HCT116 (cell line): ENCODE data around the gene SEMA3B. TPM values are rescaled to one million over a fixed set of nuclear protein-coding genes. Genes with fewer than 3 reads are reported as not detected.

ENCODE experiments used
- ATAC-seq: fragments of 200-7000 bp; cut with Tn5 transposase; 2 replicates; pipeline ENCODE4 v1.9.1; 2020; ENCODE audit warnings: mild to moderate bottlenecking, moderate library complexity
- BruUV-seq: library from RNA; stranded (reverse); fragments of 400-500 nt; replicated peaks from 2 replicates; lab custom pipeline; 2021; lab: Mats Ljungman, UMichigan
- CTCF ChIA-PET: fragments of 300-600 bp; sonication (Branson Sonifier 250); formaldehyde crosslinking; loops from one replicate; lab custom pipeline; 2021; ENCODE audit warnings: antibody characterized with exemption; lab: Charles Lee
- POLR2A ChIA-PET: fragments of 300-600, 350-600 bp; sonication (Branson Sonifier 250); formaldehyde crosslinking; loops from one replicate; lab custom pipeline; 2021; ENCODE audit warnings: antibody characterized with exemption; lab: Charles Lee
- RAD21 ChIA-PET, 2 experiments: fragments of 300-600 bp; sonication (Branson Sonifier 250); formaldehyde crosslinking; loops; one replicate each; lab custom pipeline; 2023; ENCODE audit warnings: low total read pairs in 2 of 2; ENCODE audit not compliant: uncharacterized antibody in 2 of 2, unreplicated experiment in 2 of 2, low non-redundant PET in 1 of 2; lab: Charles Lee
- DNase-seq: peaks from one replicate; pipeline ENCODE4 v3.0.0-alpha.2; 2010; ENCODE audit warnings: low read depth, low spot score
- H2AFZ ChIP-seq: fragments of 200-600 bp; shearing (Covaris generic), sonication (generic); 2 replicates; pipeline ENCODE4 v1.6.1; 2017; ENCODE audit warnings: low read depth, mixed run types, mixed read lengths, antibody characterized with exemption, low read length; ENCODE audit not compliant: poor library complexity, severe bottlenecking
- H3K27ac ChIP-seq: 2 replicates; pipeline ENCODE4 v1.5.1; 2012; ENCODE audit warnings: low read depth, low read length
- H3K27me3 ChIP-seq: fragments of 200-600 bp; sonication (generic); 2 replicates; pipeline ENCODE4 v1.6.1; 2016; ENCODE audit warnings: mixed run types, low read length, mixed read lengths; ENCODE audit not compliant: insufficient read depth
- H3K36me3 ChIP-seq, 2 experiments: fragments of 200-500 bp in 1 of 2; fragments of 200-600 bp in 1 of 2; sonication (Bioruptor generic) in 1 of 2; sonication (generic) in 1 of 2; 2 replicates each; pipeline versions ENCODE4 v1.5.1 to v1.6.1; 2014 to 2016; ENCODE audit warnings: low read length in 2 of 2, inconsistent platforms in 1 of 2, mixed read lengths in 1 of 2, mixed run types in 1 of 2; ENCODE audit not compliant: insufficient read depth in 2 of 2, control insufficient read depth in 1 of 2
- H3K4me1 ChIP-seq, 2 experiments: fragments of 200-600 bp in 1 of 2; sonication (generic) in 1 of 2; 2 replicates each; pipeline versions ENCODE4 v1.5.1 to v1.6.1; 2012 to 2017; ENCODE audit warnings: low read length in 2 of 2, inconsistent platforms in 1 of 2, mild to moderate bottlenecking in 1 of 2, mixed read lengths in 1 of 2, mixed run types in 1 of 2, moderate library complexity in 1 of 2; ENCODE audit not compliant: insufficient read depth in 2 of 2, control insufficient read depth in 1 of 2
- H3K4me2 ChIP-seq: fragments of 200-600 bp; sonication (generic); 2 replicates; pipeline ENCODE4 v1.6.1; 2017; ENCODE audit warnings: mixed run types, low read length, mixed read lengths
- H3K4me3 ChIP-seq, 2 experiments: fragments of 200-600 bp in 1 of 2; sonication (generic) in 1 of 2; replicated peaks in 1 of 2; 2 replicates each; pipeline ENCODE4 v1.5.1; 2011 to 2016; ENCODE audit warnings: low read length in 2 of 2, control low read depth in 1 of 2, low read depth in 1 of 2, mild to moderate bottlenecking in 1 of 2, mixed read lengths in 1 of 2, mixed run types in 1 of 2
- H3K79me2 ChIP-seq: fragments of 200-600 bp; sonication (generic); 2 replicates; pipeline ENCODE4 v1.6.1; 2017; ENCODE audit warnings: mild to moderate bottlenecking, mixed run types, low read length, moderate library complexity, mixed read lengths; ENCODE audit not compliant: insufficient read depth
- H3K9ac ChIP-seq: fragments of 200-600 bp; sonication (generic); 2 replicates; pipeline ENCODE4 v1.6.1; 2016; ENCODE audit warnings: low read length, mixed read lengths
- H3K9me2 ChIP-seq: fragments of 200-600 bp; sonication (generic), shearing (Covaris generic); 2 replicates; pipeline ENCODE4 v1.6.1; 2017; ENCODE audit warnings: mixed run types, mild to moderate bottlenecking, moderate library complexity; ENCODE audit not compliant: insufficient read depth
- H3K9me3 ChIP-seq, 2 experiments: fragments of 200-500 bp in 1 of 2; fragments of 200-600 bp in 1 of 2; sonication (Bioruptor generic) in 1 of 2; sonication (generic) in 1 of 2; 2 replicates each; pipeline ENCODE4 v1.6.1; 2014 to 2017; ENCODE audit warnings: low read length in 2 of 2, mixed read lengths in 2 of 2, inconsistent platforms in 1 of 2, low read depth in 1 of 2, mild to moderate bottlenecking in 1 of 2, mixed run types in 1 of 2, moderate library complexity in 1 of 2; ENCODE audit not compliant: control insufficient read depth in 1 of 2, insufficient read depth in 1 of 2
- H4K20me1 ChIP-seq: fragments of 200-600 bp; sonication (generic), shearing (Covaris generic); 2 replicates; pipeline ENCODE4 v1.6.1; 2017; ENCODE audit warnings: mixed run types, mild to moderate bottlenecking, moderate library complexity; ENCODE audit not compliant: insufficient read depth
- EZH2phosphoT487 ChIP-seq: fragments of 200-600 bp; IDR thresholded peaks from 2 replicates; pipeline ENCODE4 v1.6.1; 2018; ENCODE audit warnings: antibody characterized with exemption, borderline replicate concordance
- POLR2A ChIP-seq: IDR thresholded peaks from 2 replicates; pipeline ENCODE4 v1.7.0; 2011; ENCODE audit warnings: borderline replicate concordance; ENCODE audit not compliant: insufficient read depth, insufficient read length; ENCODE audit errors: extremely low read depth
- POLR2AphosphoS5 ChIP-seq: IDR thresholded peaks from 2 replicates; pipeline ENCODE4 v1.6.1; 2011; ENCODE audit warnings: mild to moderate bottlenecking, low read depth, low read length, moderate library complexity
- YY1 ChIP-seq: IDR thresholded peaks from 2 replicates; pipeline ENCODE4 v1.6.1; 2011; ENCODE audit warnings: low read length, low read depth, moderate library complexity, mild to moderate bottlenecking; ENCODE audit not compliant: insufficient replicate concordance; ENCODE audit errors: extremely low read depth
- ZFX ChIP-seq: fragments of 450-650 bp; IDR thresholded peaks from 2 replicates; pipeline ENCODE4 v1.6.1; 2017
- intact Hi-C: fragments of 100-400 bp; cut with micrococcal nuclease; formaldehyde crosslinking; loops from 2 replicates; pipeline ENCODE4 v1.10.0; 2022
- total RNA-seq: library from RNA; stranded (reverse); gene quantifications from one replicate; pipeline ENCODE4 v1.2.1, GENCODE V29; 2021; ENCODE audit not compliant: unreplicated experiment
- TF ChIP-seq, protein P1 (sequence below): IDR thresholded peaks from 2 replicates; pipeline ENCODE4 v1.6.1; 2011; ENCODE audit warnings: mild to moderate bottlenecking, low read length, moderate library complexity; ENCODE audit not compliant: insufficient replicate concordance; ENCODE audit errors: extremely low read depth

The SEMA3B gene
- total RNA-seq, 1 experiment from 2014 or later = 46.2 TPM

DNA sequence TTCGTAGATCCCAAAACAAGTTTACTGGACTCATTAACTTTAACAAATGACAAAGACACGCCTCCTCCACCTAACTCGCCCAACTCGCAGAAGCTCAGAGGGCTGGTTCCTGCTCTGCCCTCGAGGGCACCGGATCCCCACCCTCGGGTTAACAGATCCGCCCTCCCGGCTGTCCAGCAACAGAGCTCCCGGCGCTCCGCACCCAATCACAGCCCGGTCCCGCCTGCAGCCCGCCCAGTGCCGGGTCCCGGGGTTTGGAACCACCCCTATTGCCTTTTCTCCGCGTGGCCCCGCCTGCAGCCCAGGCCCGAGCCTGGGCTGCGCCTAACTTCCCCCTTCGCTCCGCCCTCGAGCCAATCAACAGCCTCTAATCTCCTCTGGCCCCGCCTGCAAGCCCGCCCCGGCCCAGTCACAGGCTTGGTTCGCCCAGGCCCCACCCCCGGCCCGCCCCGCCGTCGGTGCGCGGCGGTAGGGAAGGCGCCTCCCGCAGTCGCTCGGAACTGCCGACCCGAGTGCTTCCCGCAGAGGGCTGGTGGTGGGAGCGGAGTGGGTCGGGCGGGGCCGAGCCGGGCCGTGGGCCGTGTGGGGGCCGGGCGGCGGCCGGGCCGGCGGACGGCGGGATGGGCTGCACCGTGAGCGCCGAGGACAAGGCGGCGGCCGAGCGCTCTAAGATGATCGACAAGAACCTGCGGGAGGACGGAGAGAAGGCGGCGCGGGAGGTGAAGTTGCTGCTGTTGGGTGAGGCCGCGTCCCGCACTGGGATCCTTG, 33.0 kb upstream of the SEMA3B start, which contains the start of gene GNAI2:
Gene GNAI2 (plus strand): TSS at position 489 of the 768 bp plus-strand sequence. CDS start 132 bp downstream, at position 621.
- DNase-seq = peak; percentile 93
- ChIA-PET RAD21 (interaction anchor here (0.6 to 1.1 kb wide), 3 partner anchors 9 to 14 kb away, joined by 3 to 7 read pairs (median 6); no protein-coding TSS in a partner anchor), POLR2A (interaction anchor here (0.7 to 3.5 kb wide), 17 partner anchors 10 to 365 kb away, joined by 3 to 34 read pairs (median 4); partner anchors contain the start of genes HYAL3, IFRD2, NAA80 and SLC38A3)
- H3K9me3 ChIP-seq = no peaks in the 10 kb centered on the region
- peak within 1 kb of the TSS; percentile 79 for H3K9ac ChIP-seq
- H3K27me3 ChIP-seq = no peaks in the 10 kb centered on the region
- peaks cover 46% of the 10 kb centered on the region for H3K79me2 ChIP-seq
- BruUV-seq = no TSS peak
- H2AFZ ChIP-seq = no peak within 1 kb of the TSS
- 0 out of 2 replicates have a peak, but pooled peaks cover 4% of the 10 kb centered on the region for H4K20me1 ChIP-seq
- peak within 1 kb of the TSS; percentile 81 for H3K27ac ChIP-seq
- no peaks in the 10 kb centered on the region for H3K9me2 ChIP-seq
- H3K4me1 ChIP-seq = peaks cover 43 to 55% of the 10 kb centered on the region in 2 experiments
- TF ChIP-seq POLR2AphosphoS5 = peak; percentile 96
- no peak for TF ChIP-seq EZH2phosphoT487
- TF ChIP-seq YY1 = peak; percentile 45
- TF ChIP-seq ZFX = peak; percentile 35; the same call in 1 of the 2 replicates
- peak; percentile 88 for TF ChIP-seq POLR2A
- TF ChIP-seq, protein P1, sequence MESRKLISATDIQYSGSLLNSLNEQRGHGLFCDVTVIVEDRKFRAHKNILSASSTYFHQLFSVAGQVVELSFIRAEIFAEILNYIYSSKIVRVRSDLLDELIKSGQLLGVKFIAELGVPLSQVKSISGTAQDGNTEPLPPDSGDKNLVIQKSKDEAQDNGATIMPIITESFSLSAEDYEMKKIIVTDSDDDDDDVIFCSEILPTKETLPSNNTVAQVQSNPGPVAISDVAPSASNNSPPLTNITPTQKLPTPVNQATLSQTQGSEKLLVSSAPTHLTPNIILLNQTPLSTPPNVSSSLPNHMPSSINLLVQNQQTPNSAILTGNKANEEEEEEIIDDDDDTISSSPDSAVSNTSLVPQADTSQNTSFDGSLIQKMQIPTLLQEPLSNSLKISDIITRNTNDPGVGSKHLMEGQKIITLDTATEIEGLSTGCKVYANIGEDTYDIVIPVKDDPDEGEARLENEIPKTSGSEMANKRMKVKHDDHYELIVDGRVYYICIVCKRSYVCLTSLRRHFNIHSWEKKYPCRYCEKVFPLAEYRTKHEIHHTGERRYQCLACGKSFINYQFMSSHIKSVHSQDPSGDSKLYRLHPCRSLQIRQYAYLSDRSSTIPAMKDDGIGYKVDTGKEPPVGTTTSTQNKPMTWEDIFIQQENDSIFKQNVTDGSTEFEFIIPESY = peak; percentile 36
- TF ChIP-seq, all 23 proteins: peak for 5
- Histone ChIP-seq H3K4me3 (peak within 1 kb of the TSS; percentile 80 to 89), H3K36me3 (peaks cover 0 to 5% of the 10 kb centered on the region in 2 experiments; a peak in 1 of 4 replicates), H3K4me2 (peak within 1 kb of the TSS; percentile 86)
- peak; percentile 92 for ATAC-seq
- CTCF ChIA-PET = interaction anchor here (0.7 to 2.9 kb wide), 11 partner anchors 9 to 696 kb away, joined by 3 to 26 read pairs (median 4); no protein-coding TSS in a partner anchor
- intact Hi-C loops = loop anchor here (1.0 kb wide), 2 partner anchors 9 to 15 kb away; no protein-coding TSS in a partner anchor
